IMR-90 (cell line): ENCODE results near the gene SNAPC4.

Source experiments
- CEBPB ChIP-seq: IDR thresholded peaks from 2 replicates; pipeline ENCODE4 v1.6.1; 2012; ENCODE audit warnings: low read depth, low read length, improper control_type of control experiment
- CHD1 ChIP-seq: IDR thresholded peaks from 2 replicates; pipeline ENCODE4 v1.6.1; 2012; ENCODE audit warnings: low read depth, low read length, improper control_type of control experiment
- CTCF ChIP-seq: conservative IDR thresholded peaks from 2 replicates; pipeline ENCODE4 v1.5.1; 2012; ENCODE audit warnings: mild to moderate bottlenecking, low read depth, low read length, improper control_type of control experiment
- FOS ChIP-seq: fragments of 150-350 bp; IDR thresholded peaks from 2 replicates; pipeline ENCODE4 v1.6.1; 2016; ENCODE audit warnings: low read depth, low read length
- MAFK ChIP-seq: IDR thresholded peaks from 2 replicates; pipeline ENCODE4 v1.6.1; 2012; ENCODE audit warnings: low read depth, low read length, improper control_type of control experiment
- MAZ ChIP-seq: IDR thresholded peaks from 2 replicates; pipeline ENCODE4 v1.6.1; 2012; ENCODE audit warnings: low read depth, mild to moderate bottlenecking, low read length, improper control_type of control experiment, moderate library complexity, borderline replicate concordance
- MXI1 ChIP-seq: IDR thresholded peaks from 2 replicates; pipeline ENCODE4 v1.6.1; 2012; ENCODE audit warnings: low read depth, mild to moderate bottlenecking, low read length, moderate library complexity, borderline replicate concordance
- NFE2L2 ChIP-seq: fragments of 150-350 bp; IDR thresholded peaks from 2 replicates; pipeline ENCODE4 v1.6.1; 2016; ENCODE audit warnings: low read depth, mild to moderate bottlenecking, low read length
- POLR2A ChIP-seq: IDR thresholded peaks from 2 replicates; pipeline ENCODE4 v1.6.1; 2012; ENCODE audit warnings: mild to moderate bottlenecking, low read depth, low read length
- RAD21 ChIP-seq: IDR thresholded peaks from 2 replicates; pipeline ENCODE4 v1.6.1; 2012; ENCODE audit warnings: low read length, improper control_type of control experiment
- RCOR1 ChIP-seq: IDR thresholded peaks from 2 replicates; pipeline ENCODE4 v1.6.1; 2012; ENCODE audit warnings: mild to moderate bottlenecking, low read length, improper control_type of control experiment; ENCODE audit not compliant: insufficient replicate concordance
- RFX5 ChIP-seq: IDR thresholded peaks from 2 replicates; pipeline ENCODE4 v1.8.0; 2012; ENCODE audit warnings: low read depth, mild to moderate bottlenecking, low read length, moderate library complexity
- SMC3 ChIP-seq: fragments of 150-350 bp; IDR thresholded peaks from 2 replicates; pipeline ENCODE4 v1.6.1; 2016; ENCODE audit warnings: low read depth, mild to moderate bottlenecking, antibody characterized with exemption, low read length, moderate library complexity
- USF2 ChIP-seq: fragments of 150-350 bp; IDR thresholded peaks from 2 replicates; pipeline ENCODE4 v1.6.1; 2017; ENCODE audit warnings: mild to moderate bottlenecking, antibody characterized with exemption, low read length, low read depth

- peak; percentile 64 for TF ChIP-seq USF2
- no peak for TF ChIP-seq CTCF
- TF ChIP-seq FOS = no peak
- peak; percentile 27; the same call in 1 of the 2 replicates for TF ChIP-seq POLR2A
- no peak for TF ChIP-seq RFX5
- no peak for TF ChIP-seq CEBPB
- TF ChIP-seq NFE2L2 = no peak
- TF ChIP-seq SMC3 = no peak
- TF ChIP-seq MAFK = no peak
- no peak for TF ChIP-seq CHD1
- TF ChIP-seq MAZ = no peak
- no peak for TF ChIP-seq RAD21
- TF ChIP-seq RCOR1 = no peak
- TF ChIP-seq MXI1 = no peak
These were observed 1.4 kb upstream of the SNAPC4 start for GRCh38 chr9:136401173-136401922.
